Fibroblast of lung (primary cell): ENCODE results near the gene HUNK. TPM values are rescaled to one million over a fixed set of nuclear protein-coding genes. Genes with fewer than 3 reads are reported as not detected.

ENCODE experiments used
- DNase-seq, 2 donors: peaks; one replicate each; pipeline versions ENCODE4 v3.0.0 to v3.0.0-alpha.2; 2010; ENCODE audit warnings: low read depth in 2 of 2
- H2AFZ ChIP-seq: 2 replicates; pipeline ENCODE4 v1.5.1; 2012; ENCODE audit warnings: low read length, control low read depth, inconsistent platforms
- H3K27ac ChIP-seq: 2 replicates; pipeline ENCODE4 v1.5.1; 2011; ENCODE audit warnings: low read length, control low read depth; ENCODE audit not compliant: insufficient read depth
- H3K27me3 ChIP-seq: 2 replicates; pipeline ENCODE4 v1.5.1; 2011; ENCODE audit warnings: mild to moderate bottlenecking, low read length; ENCODE audit not compliant: control insufficient read depth, insufficient read depth
- H3K36me3 ChIP-seq: 2 replicates; pipeline ENCODE4 v1.5.1; 2011; ENCODE audit warnings: low read length; ENCODE audit not compliant: control insufficient read depth, insufficient read depth
- H3K4me1 ChIP-seq: 2 replicates; pipeline ENCODE4 v1.5.1; 2011; ENCODE audit warnings: low read length; ENCODE audit not compliant: control insufficient read depth, insufficient read depth; ENCODE audit errors: extremely low read depth
- H3K4me2 ChIP-seq: 2 replicates; pipeline ENCODE4 v1.5.1; 2011; ENCODE audit warnings: low read length, control low read depth; ENCODE audit not compliant: insufficient read depth; ENCODE audit errors: extremely low read depth
- H3K4me3 ChIP-seq, 4 experiments: fragments of 200-600 bp in 1 of 4; sonication (generic) in 1 of 4; replicated peaks in 1 of 4; 2 replicates each; pipeline ENCODE4 v1.5.1; 2011 to 2016; ENCODE audit warnings: low read length in 4 of 4, low read depth in 3 of 4, mild to moderate bottlenecking in 3 of 4, control low read depth in 2 of 4, inconsistent platforms in 1 of 4, mixed read lengths in 1 of 4; ENCODE audit not compliant: insufficient read depth in 1 of 4; ENCODE audit errors: control extremely low read depth in 1 of 4
- H3K79me2 ChIP-seq: 2 replicates; pipeline ENCODE4 v1.5.1; 2012; ENCODE audit warnings: mild to moderate bottlenecking, low read length, inconsistent platforms; ENCODE audit not compliant: control insufficient read depth, insufficient read depth
- H3K9ac ChIP-seq: 2 replicates; pipeline ENCODE4 v1.5.1; 2011; ENCODE audit warnings: mild to moderate bottlenecking, low read length, control low read depth; ENCODE audit not compliant: insufficient read depth
- H3K9me3 ChIP-seq: 2 replicates; pipeline ENCODE4 v1.5.1; 2012; ENCODE audit warnings: low read depth, low read length; ENCODE audit not compliant: control insufficient read depth, insufficient read depth
- H4K20me1 ChIP-seq: 2 replicates; pipeline ENCODE4 v1.5.1; 2011; ENCODE audit warnings: low read length; ENCODE audit not compliant: control insufficient read depth, insufficient read depth; ENCODE audit errors: extremely low read depth
- EZH2 ChIP-seq: IDR thresholded peaks from 2 replicates; pipeline ENCODE4 v1.5.1; 2012; ENCODE audit warnings: low read length, control low read depth, mild to moderate bottlenecking; ENCODE audit errors: missing control alignments
- polyA plus RNA-seq, 2 donors: library from polyadenylated mRNA; depleted of rRNA in 1 of 2; stranded (reverse) in 1 of 2; unstranded in 1 of 2; fragments of >200 nt; gene quantifications; 2 replicates each; pipeline ENCODE4 v1.2.1, GENCODE V29; 2011 to 2012; ENCODE audit warnings: missing spikeins in 1 of 2
- total RNA-seq: library from RNA; depleted of rRNA; stranded (reverse); fragments of >200 nt; gene quantifications from 2 replicates; pipeline ENCODE4 v1.2.1, GENCODE V29; 2014
- TF ChIP-seq, protein P1 (sequence below), 2 donors: IDR thresholded peaks in 1 of 2; conservative IDR thresholded peaks in 1 of 2; 1 replicate in 1 of 2; 2 replicates in 1 of 2; pipeline ENCODE4 v1.5.1; 2011 to 2012; ENCODE audit warnings: low read length in 2 of 2, control low read depth in 1 of 2, inconsistent platforms in 1 of 2, low read depth in 1 of 2, mild to moderate bottlenecking in 1 of 2

Gene HUNK
- total and polyA plus RNA-seq, 2 donors (not counting 1 experiment from before 2014, with no cell fraction given) = 0.09 to 0.33 TPM

DNA sequence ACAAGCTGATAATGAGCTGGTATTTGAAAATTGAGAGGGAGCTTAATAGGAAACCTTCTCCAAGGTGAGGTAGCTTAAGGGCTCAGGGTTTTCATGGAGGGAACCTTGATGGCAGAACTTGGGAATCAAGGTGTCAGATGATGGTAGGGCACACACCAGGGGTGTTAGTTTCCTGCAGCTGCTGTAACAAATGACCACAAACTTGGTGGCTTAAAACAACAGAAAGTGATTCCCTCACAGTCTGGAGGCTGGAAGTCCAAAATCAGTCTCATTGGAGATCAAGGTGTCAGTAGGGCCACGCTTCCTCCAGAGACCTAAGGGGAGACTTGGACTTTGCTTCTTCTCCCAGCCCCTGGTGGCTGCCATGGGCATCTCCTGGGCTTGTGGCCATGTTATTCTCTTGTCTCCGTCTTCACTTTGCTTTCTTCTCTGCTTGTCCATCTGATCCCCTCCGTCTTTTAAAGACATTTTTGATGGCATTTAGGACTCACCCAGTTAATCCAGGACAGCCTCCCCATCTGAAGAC is 45.5 kb downstream of the HUNK start:
- no peak overlapping the region for H3K4me3 ChIP-seq
- no peak overlapping the region for H3K4me2 ChIP-seq
- no peaks in the 10 kb centered on the region for H3K79me2 ChIP-seq
- H2AFZ ChIP-seq = no peak overlapping the region
- DNase-seq = no peak
- no peaks in the 10 kb centered on the region for H3K4me1 ChIP-seq
- no peaks in the 10 kb centered on the region for H3K9me3 ChIP-seq
- no peaks in the 10 kb centered on the region for H3K36me3 ChIP-seq
- no peak for TF ChIP-seq EZH2
- TF ChIP-seq, protein P1, sequence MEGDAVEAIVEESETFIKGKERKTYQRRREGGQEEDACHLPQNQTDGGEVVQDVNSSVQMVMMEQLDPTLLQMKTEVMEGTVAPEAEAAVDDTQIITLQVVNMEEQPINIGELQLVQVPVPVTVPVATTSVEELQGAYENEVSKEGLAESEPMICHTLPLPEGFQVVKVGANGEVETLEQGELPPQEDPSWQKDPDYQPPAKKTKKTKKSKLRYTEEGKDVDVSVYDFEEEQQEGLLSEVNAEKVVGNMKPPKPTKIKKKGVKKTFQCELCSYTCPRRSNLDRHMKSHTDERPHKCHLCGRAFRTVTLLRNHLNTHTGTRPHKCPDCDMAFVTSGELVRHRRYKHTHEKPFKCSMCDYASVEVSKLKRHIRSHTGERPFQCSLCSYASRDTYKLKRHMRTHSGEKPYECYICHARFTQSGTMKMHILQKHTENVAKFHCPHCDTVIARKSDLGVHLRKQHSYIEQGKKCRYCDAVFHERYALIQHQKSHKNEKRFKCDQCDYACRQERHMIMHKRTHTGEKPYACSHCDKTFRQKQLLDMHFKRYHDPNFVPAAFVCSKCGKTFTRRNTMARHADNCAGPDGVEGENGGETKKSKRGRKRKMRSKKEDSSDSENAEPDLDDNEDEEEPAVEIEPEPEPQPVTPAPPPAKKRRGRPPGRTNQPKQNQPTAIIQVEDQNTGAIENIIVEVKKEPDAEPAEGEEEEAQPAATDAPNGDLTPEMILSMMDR (conservative IDR thresholded peaks at IDR 0.05 in 1 of 2, IDR thresholded peaks at IDR 0.05 in 1 of 2; ENCODE audit: low read depth in 1 of 2, low read length in 2 of 2) = no peak
- no peaks in the 10 kb centered on the region for H4K20me1 ChIP-seq
- H3K27me3 ChIP-seq = no peaks in the 10 kb centered on the region
- H3K9ac ChIP-seq = no peak overlapping the region
- H3K27ac ChIP-seq = no peak overlapping the region

DNA sequence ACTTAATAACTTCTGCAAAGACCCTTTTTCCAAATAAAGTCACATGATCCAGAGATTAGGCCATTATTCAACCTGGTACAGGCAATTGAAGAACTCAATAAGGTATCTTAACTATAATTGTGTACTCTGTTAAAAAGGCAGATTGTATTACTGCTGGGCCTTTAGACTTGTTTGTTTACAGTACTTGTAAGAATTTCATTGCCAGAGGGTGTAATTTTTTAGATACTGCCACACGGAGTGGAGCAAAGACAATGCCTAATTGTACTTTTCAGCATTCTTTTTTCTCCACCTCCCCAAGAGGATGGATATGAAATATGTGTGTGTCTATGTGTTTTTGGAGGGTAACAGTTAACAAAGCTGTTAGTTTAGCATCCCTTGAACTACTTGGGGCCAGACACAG is 47.5 kb downstream of the HUNK start:
- H3K27me3 ChIP-seq = no peaks in the 10 kb centered on the region
- H3K9me3 ChIP-seq = no peaks in the 10 kb centered on the region
- H3K4me1 ChIP-seq = no peaks in the 10 kb centered on the region
- no peak for DNase-seq
- no peak overlapping the region for H3K9ac ChIP-seq
- no peak overlapping the region for H3K4me2 ChIP-seq
- H3K27ac ChIP-seq = no peak overlapping the region
- TF ChIP-seq, protein P1 (conservative IDR thresholded peaks at IDR 0.05 in 1 of 2, IDR thresholded peaks at IDR 0.05 in 1 of 2; ENCODE audit: low read depth in 1 of 2, low read length in 2 of 2) = no peak
- no peak for TF ChIP-seq EZH2
- no peak overlapping the region for H2AFZ ChIP-seq
- no peak overlapping the region for H3K4me3 ChIP-seq
- H3K36me3 ChIP-seq = no peaks in the 10 kb centered on the region
- no peaks in the 10 kb centered on the region for H3K79me2 ChIP-seq
- H4K20me1 ChIP-seq = no peaks in the 10 kb centered on the region

GRCh38 chr21:31921079-31921478 is 48.3 kb downstream of the HUNK start:
- no peak overlapping the region for H3K27ac ChIP-seq
- H3K27me3 ChIP-seq = no peaks in the 10 kb centered on the region
- H3K36me3 ChIP-seq = no peaks in the 10 kb centered on the region
- H2AFZ ChIP-seq = no peak overlapping the region
- no peaks in the 10 kb centered on the region for H3K4me1 ChIP-seq
- H4K20me1 ChIP-seq = no peaks in the 10 kb centered on the region
- H3K9ac ChIP-seq = no peak overlapping the region
- H3K79me2 ChIP-seq = no peaks in the 10 kb centered on the region
- H3K4me2 ChIP-seq = no peak overlapping the region
- TF ChIP-seq EZH2 = no peak
- TF ChIP-seq, protein P1 (conservative IDR thresholded peaks at IDR 0.05 in 1 of 2, IDR thresholded peaks at IDR 0.05 in 1 of 2; ENCODE audit: low read depth in 1 of 2, low read length in 2 of 2) = no peak
- DNase-seq = peak in 1 of 2 donors; percentile 27
- no peak overlapping the region for H3K4me3 ChIP-seq
- H3K9me3 ChIP-seq = no peaks in the 10 kb centered on the region
